NCI-H82 treated with DMSO at 0.1 percent for 48 hours (cell line): ENCODE results near the gene WAC.
"Not testable (repeated sequence)": the region's sequence is repeated elsewhere in the genome, so short reads cannot be mapped to it uniquely, and the experiment has no call there.

Experiments
- DNase-seq: peaks from one replicate; lab custom pipeline; 2025; ENCODE audit not compliant: unreplicated experiment; lab: John Stamatoyannopoulos, UW

WAC gene, protein sequence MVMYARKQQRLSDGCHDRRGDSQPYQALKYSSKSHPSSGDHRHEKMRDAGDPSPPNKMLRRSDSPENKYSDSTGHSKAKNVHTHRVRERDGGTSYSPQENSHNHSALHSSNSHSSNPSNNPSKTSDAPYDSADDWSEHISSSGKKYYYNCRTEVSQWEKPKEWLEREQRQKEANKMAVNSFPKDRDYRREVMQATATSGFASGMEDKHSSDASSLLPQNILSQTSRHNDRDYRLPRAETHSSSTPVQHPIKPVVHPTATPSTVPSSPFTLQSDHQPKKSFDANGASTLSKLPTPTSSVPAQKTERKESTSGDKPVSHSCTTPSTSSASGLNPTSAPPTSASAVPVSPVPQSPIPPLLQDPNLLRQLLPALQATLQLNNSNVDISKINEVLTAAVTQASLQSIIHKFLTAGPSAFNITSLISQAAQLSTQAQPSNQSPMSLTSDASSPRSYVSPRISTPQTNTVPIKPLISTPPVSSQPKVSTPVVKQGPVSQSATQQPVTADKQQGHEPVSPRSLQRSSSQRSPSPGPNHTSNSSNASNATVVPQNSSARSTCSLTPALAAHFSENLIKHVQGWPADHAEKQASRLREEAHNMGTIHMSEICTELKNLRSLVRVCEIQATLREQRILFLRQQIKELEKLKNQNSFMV

GRCh38 chr10:28532337-28533185 lies at the start of gene WAC:
TSS of gene WAC (plus strand) at chr10:28533118. CDS start at chr10:28533580, 462 bp downstream.
- DNase-seq, result peak; percentile 63

GRCh38 chr10:28489206-28489605 lies 43.7 kb upstream of the WAC start:
- DNase-seq, result no peak

GRCh38 chr10:28490256-28490865 lies 42.6 kb upstream of the WAC start:
- not testable (repeated sequence) for DNase-seq

GRCh38 chr10:28492116-28492920 lies 40.6 kb upstream of the WAC start:
- DNase-seq, result no peak

DNA sequence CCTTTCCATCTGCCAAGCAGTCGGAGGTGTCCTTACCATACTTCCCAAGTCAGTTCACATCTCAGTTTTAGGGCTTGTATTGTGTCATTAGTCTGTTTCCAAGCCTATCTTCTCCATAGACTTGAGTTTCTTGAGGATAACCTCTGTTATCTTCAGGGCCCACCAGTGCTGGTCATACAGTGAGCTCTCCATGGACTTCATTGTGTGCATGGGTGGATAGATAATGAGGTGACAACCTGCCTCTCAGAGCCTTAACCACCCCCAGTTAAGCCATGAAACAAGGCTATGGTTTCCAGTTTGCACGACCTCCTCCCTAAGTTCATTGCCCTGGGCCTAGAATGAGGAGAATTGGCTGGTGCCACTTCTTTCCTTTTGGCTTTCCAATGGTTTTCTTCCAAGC lies 38.5 kb upstream of the WAC start:
- no peak for DNase-seq

- DNase-seq, result no peak
These were observed 37.8 kb upstream of the WAC start for GRCh38 chr10:28495084-28495483.

DNA sequence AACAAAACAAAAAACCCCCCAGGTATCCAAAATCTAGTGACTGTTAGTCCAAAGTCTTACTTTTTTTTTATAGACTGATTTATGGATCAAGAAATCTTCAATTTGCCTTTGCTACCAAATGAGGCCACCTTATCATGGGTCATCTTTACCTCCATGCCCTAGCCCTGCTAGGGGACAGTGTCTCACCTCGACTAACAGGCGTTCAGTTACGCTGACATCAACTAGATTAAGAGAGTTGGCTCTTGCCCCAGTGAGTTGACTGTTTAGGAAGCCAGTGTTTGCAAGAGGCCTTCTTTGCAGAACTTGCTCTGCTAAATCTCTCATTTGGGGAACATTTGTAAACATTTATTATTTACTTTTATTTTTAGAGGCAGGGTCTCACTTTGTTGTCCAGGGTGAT lies 36.9 kb upstream of the WAC start:
- no peak for DNase-seq

- DNase-seq, result no peak
These were observed 36.4 kb upstream of the WAC start for GRCh38 chr10:28496481-28496961.

- no peak for DNase-seq
These were observed 35.4 kb upstream of the WAC start for GRCh38 chr10:28497313-28498126.

- not testable (repeated sequence) for DNase-seq
These were observed 32.7 kb upstream of the WAC start for GRCh38 chr10:28500203-28500602.

- DNase-seq, result no peak
These were observed 29.8 kb upstream of the WAC start for GRCh38 chr10:28503114-28503513.

GRCh38 chr10:28505359-28505959 lies 27.5 kb upstream of the WAC start:
- DNase-seq, result no peak

GRCh38 chr10:28508304-28508925 lies 24.5 kb upstream of the WAC start:
- no peak for DNase-seq

DNA sequence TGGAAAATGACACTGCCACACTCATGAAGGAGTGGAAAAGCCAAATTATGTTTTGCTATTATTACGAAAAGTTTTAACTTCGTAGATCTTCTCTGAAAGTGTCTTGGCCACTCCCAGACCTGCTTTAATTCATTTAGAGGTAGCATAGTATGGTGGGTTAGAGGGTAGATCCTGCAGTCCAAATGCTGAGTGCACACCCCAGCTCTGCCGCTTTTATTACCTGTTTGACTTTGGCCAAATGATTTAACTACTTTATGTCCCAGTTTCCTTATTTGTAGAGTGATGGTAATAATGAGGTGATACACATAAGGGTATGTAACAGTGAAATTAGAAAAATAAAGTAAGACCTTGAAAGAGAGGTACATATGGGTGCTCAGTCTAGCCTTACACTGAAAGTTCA lies 23.6 kb upstream of the WAC start:
- no peak for DNase-seq

DNA sequence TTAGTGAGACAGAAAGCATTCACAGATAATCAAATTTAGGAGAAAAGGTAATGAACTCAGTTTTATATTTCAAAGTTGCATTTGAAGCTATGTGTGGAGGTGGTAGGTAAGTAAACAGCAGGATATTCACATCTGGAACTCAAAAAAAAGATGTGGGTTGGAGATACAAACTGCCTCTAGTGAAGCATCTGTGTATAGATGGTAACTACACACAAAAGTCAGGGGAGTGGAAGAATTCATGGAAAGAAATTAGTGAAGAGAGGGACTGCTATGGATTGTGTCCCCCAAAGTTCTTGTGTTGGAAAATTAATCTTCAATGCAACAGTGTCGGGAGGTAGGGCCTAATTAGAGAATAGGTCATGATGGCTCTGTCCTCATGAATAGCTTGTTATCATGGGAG lies 18.3 kb upstream of the WAC start:
- DNase-seq, result no peak

GRCh38 chr10:28520346-28520745 lies 12.6 kb upstream of the WAC start:
- no peak for DNase-seq

DNA sequence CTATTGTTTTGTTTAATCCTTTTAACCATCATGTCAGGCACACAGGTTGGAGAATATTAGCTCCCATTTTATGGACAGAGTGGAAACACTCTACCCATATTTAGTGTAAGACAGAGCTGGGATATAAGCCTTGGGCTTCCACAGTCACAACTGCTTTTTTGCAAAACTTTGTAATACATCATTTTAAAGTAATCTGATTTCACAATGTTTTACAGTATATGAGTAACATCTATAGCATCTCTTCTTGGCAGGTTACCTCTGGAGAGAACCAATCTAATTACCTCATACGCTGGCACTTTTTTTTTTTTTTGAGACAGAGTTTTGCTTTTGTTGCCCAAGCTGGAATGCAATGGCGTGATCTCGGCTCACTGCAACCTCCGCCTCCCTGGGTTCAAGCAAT lies 12.1 kb upstream of the WAC start:
- not testable (repeated sequence) for DNase-seq

GRCh38 chr10:28521961-28522360 lies 11.0 kb upstream of the WAC start:
- DNase-seq, result not testable (repeated sequence)
